ENCODE data around the gene CACNA2D2.

The CACNA2D2 gene

DNA sequence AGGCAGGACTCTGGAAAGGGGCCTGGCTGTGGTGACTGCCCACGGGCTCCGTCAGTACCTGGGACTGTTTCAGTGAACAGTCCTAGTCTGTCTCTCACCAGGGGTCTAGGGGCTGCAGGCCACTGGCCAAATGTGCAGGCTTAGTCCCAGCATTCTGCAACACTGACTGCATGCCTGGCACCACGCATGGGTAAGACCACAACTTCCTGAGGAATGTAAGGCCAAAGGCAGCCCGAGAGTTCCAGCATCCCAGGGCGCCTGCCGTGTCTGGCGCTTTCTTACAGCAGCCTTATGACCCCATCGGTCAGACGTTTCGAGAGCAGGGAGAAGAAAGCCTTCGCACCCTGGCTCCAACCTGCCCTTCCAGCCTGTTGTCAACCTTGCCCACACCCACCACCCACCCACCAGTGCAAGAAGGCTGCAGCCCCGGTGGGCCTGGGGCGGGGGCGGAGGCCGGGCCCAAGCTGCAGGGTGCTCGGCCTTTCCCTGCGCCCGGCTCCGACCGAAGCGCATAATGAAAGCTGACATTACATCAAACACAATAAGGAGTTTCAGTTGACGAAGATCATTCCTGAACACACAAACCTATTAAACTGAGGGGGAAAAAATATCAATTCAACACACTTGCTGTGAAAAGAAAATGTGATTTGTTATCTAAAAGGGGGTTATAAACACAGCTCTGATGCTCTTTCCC, 114.6 kb downstream of the CACNA2D2 start:
- no peak for DNase-seq

DNA sequence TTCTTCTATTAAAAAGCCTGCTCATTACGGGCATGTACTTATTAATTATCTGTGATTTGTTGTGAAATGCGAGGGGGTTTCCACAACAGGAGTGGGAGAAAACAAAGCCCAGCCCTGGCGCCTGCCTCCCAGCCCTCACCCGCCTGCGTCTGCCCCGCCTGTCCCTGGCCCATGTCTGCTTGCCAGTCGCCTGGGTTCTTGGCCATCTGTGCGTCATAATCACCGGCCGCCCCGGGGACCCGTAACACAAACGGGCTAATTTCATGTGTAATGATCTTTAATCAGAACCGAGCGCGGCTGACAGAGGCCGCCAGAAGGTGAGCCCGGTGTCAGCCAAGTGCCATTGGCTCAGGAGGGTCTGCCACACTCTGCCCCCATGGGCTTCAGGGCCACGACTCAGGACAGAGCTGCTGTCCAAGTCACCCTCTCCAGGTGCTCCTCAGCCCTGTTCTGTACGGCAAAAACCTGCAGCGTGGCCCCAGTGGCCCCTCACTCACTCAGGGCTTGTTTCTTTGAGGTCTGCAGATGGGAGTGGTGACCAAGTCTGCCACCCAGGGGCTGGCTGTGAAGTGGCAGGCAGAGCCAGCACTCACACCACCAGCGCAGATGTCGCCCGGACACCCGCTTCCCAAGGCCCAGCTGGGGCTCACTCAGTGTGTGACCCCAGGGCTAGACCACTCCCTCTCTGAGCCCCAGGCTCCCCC, 115.3 kb downstream of the CACNA2D2 start:
- DNase-seq: no peak

DNA sequence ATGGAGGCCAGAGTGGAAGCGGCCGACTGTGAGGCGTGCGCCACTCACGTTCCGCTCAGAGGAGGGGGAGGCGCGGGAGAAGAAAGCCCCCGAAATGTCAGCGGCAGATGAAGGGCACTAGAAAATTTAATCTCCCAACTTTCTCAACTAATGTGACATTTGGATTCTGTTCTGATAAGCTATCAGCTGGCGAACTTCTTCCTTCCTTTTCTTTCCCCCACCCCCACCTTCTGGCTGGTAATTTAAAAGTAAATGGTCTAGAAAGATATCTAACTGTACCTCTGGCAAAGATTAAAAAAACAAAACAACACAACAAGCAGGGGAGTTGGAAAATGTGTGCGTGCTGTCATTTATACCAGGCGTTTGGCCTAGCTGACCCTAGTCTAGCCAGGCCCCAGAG, 117.7 kb downstream of the CACNA2D2 start:
- no peak for DNase-seq

DNA sequence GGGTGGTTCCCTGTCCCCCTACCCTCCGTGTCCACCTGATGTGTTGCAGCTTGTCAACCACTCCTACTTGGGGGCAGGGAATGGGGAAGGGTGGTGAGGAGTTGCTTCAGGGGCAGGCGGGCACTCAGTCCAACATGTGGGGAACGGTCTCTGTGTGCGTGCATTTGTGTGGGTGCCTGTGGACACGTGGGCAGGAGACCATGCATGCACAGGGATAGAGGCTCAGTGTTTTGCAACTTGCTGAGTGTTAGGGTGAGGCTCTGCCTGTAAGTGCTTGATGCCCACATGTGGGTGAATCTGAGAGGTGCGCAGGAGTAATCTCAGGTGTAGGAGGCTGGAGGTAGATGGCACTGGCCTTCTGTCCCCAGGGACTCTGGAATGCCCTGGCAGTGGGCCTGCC, 119.7 kb downstream of the CACNA2D2 start:
- no peak for DNase-seq

DNA sequence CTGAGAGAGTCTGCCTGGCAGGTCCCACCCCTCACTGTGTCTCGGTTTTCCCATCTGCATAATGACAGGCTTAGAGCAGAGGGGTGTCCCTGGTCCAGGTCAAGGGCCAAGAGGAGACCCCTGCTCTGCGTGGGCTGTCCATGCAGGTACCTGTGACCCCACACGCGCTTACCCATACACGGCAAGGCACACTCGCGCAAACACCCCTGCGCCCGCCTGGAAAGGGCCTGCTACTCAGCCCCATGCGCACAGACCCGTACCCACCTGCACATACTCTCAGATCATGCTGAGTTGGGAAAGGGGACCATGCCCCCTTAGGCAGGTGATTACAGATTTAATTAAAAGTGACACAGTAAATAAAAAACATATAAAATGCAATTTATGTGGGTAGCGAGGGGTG, 120.7 kb downstream of the CACNA2D2 start:
- no peak for DNase-seq

DNA sequence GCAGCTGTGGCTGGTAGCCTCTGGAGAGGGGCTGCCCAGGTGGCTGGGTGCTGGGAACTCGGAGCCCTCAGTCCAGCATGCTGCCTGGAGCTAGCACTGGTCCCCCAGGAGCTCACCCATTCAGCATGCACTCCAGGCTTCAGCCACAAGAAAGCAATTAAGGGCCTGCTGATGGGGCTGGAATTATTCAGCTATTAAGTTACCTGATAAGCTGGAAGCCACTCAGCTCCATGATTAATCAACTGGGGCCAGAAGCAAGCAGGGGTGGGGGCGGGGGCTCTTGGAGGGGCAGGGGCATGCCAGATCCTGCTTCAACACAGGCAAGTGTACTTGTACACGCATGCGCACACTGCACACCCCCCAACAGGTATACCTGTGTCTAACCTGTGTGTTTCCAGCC, 122.1 kb downstream of the CACNA2D2 start:
- DNase-seq: no peak

DNA sequence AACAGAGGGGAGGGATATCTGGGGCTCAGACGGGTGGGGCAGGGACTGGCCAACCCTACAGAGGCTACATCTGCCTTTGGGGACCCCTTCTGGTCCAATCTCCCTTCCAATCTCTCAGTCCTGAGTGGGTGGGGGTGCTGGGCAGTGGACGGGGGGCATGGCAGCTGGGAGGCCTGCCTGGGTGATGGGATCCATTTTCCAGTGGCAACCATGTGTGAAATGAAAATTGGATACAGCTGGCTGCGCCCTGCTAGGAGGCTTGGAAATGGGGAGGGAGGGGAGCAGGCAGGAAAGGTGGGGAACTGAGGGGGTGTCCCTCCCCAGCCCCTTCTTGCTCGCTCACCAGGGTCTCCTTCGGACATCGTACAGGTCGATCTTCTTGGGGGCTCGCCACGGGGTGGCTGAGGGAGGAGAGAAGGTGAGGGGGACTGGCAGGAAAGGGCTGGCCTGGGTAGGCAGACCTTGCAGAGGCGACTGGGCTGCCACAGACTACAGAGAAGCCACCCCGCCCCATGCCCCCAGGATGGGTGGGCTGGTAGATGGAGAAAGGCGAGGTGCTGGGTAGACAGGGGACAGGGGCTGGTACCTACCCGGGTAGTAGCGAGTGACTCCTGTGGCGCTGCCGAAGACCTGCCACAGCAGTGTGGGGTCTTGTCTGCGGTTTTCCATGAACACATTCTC, 122.9 kb downstream of the CACNA2D2 start:
- no peak for DNase-seq

DNA sequence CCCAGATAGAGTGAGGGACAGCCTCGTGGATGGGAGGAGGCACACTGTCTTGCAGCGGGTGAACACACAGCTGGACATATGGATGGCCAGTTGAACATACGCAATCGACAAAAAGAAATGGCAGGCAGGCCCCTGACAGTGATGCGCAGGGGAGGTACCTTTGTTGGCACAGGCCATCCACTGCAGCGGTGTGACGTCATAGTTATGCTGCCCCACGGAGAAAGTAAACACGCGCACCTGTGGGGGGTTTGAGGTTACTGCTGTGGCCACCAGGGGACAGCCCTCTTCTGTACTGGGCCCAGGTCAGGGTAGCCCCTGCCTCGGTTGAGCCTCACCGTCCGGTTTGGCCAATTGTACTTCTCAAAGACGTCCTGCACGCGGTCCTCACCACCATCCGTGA, 124.7 kb downstream of the CACNA2D2 start:
- no peak for DNase-seq

DNA sequence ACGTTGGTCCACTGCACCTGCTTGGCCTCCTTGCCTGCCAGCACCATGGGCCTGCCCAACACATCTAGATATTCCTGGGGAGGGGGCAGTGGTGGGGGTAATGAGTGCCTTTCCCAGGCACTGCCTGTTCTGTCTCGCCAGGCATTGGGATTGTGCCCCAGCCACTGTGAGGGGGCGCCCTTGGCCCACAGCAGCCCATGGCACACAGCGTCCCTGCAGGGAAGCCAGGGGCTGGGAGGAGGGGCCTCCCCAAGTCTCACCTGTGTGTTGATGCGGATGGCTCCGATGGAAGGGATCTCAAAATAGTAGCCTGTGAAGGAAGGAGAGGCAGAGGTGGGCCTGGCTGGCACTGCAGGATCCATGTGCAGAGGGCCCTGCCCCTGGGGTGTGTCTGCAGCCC, 125.4 kb downstream of the CACNA2D2 start:
- no peak for DNase-seq

DNA sequence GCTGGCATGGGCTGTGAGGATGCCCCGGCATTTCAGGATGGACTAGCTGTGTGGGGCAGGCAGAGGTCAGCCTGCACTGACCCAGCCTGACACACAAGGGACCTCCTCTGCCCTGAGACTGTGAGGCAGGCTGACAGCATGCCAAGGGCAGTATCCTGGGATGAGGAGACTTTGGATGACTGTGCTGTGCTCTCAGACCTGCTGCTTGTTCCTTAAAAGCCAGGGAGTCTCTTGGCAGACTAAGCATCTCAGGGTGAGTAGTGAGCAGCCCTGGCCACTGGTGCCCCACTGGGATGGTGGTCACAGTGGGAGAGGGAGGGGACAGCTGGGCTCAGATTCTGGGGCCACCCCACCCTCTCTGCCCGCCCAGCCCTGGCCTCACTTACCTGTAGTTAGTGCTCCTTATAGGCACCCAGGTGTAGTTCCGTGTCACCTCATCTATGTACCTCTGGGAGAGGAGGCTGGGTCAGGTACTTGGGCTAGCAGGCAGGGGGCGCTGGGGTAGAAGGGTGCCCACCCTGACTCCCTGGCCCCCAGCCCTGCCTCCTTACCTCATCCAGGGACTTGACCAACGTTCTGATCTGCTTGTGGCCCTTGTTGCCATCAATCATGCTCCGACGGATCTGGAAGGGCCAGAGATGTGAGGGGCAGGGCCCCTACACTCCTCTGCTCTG, 128.0 kb downstream of the CACNA2D2 start:
- peak; percentile 2 for DNase-seq

DNA sequence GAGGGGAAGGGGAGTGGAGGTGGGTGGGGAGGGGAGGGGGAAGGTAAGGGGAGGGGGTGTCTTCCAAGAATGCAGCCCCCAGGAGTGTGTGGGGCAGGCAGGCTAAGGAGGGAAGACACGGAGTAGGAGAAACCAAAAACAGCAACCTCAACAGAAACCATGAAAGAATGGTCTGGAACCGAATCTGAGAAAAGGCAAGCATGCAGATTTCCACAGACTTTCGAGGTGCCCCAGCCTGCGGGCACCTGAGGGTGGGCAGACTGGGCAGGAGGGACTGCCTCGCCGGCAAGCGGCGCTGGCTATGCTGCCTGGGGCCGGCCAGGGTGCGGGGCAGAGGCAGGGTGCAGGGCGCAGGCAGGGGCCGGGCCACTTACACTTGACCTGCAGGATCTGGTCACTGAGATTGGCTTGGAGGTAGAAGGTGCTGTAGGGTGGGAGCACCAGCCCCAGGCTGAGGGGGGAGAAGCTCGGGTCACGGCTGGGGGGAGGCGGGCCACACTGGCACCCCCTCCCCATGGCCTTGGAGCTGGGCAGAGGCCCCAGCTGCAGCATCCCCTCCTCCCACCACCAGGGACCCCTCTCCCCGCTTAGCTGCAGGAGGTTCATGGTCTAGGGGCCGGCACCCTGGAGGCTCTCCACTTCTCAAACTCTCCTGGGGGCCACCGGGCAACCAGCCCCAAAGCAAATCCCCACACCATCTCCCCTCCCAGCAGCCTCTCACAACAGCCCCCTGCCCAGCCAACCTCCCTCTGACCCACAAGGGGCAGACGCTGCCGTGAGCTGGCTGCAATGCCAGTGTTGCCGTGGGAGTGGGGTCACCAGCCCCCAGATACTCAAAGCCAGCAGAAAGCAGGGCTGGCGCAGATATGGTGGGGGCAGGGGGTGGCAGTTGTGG, 128.8 kb downstream of the CACNA2D2 start:
- no peak for DNase-seq

DNA sequence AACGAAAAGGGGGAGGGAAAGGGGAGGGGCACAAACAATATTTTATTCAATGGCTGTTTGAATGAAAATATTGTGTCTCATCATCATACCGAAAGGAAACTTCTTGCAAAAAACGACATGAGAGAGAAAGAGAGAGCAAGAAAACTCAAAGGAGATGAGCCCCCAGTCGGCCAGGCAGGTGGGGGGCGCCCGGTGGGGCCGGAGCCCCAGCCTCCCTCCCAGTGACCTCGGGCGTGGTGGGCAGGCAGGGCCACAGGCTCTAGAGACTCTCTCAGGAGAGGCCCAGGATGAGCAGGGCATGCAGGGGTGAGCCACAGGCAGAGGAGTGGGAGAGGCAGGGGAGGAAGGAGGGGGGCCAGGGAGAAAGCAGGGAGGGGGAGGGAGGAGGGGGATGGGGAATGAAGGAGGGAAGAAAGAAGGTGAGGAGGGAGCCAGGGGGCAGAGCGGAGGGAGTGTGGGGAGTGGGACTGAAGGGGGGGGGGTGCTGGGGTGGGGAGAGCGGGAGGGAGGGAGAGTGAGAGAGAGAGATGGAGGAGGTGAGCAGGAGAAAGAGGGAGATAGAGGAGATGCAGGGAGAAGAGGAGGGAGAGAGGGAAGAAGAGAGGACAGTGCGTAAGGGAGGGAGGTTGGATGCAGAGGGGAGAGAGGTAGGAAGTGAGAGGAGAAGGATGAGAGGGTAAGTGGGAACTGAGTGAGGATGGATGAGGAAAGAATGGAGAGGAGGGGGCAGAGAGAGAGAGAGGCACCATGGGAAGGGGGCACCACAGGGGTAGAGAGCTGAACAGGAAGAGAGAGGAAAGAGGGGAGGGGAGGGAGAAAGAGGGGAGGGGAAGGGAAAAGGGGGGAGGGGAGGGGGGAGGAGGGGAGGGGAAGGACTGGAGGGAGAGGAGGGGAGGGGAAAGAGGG, 130.0 kb downstream of the CACNA2D2 start:
- no peak for DNase-seq

DNA sequence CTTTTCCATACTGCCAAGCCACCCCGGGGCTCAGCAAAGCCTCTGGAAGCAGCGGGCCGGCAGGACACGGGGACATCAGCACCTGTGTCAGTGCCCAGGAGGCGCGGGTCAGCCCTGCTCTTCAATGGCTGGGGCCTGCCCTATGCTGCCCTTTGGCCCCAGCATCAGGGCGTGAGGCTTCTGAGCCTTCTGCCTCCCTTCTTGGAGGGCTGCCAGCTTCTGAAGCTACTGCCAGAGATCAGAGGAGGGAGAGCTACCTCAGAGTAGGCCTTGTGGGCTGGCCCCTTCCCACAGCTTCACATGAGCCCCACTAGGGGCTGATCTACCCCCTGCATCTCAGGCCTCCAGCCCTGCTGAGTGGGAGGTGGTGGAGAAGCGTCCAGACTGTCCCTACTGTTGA, 131.1 kb downstream of the CACNA2D2 start:
- DNase-seq: no peak

DNA sequence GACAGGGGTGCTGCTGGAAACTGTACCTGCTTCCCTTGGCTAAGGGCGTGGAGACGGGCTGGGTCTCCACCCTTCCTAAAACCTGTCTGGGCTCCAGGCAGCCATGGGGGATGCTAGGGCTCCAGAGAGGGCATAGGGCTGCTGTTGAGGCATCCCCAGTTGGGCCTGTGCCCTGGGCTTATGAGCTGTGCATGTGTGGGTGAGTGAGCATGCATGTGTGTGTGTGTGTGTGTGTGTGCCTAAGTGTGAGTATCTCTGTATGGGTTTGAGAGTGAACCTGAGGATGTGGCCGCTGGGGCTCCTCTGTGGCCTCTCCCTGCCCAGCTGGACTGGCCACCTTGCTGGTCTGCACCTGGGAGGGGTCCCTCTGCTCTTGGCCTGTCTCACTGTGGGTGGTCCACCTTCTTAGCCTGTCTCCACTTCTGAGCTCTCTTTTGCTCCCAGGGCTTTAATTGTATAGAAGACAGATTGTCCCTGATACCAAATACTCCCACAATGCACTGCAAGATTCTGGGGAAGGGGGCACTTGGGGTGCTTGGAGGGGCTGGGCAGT, 132.2 kb downstream of the CACNA2D2 start:
- no peak for DNase-seq

DNA sequence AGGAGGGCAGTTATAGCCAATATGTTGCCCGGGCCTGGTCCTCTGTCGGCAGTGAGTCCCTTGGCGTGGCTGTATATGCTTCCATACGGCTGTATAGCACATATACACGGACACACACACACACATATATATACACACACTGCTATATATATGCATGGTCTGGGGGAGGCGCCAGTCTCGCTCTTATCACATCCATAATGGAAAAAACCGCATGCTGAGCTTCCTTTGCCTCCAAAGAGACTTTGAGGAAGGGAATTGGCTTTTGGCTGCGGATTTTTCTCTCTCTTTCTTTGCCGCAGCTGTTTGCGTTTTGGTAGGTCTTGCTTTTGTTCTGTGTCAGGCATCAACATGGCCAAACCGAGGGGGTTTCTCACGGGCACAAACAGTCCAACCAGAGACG, 132.8 kb downstream of the CACNA2D2 start:
- no peak for DNase-seq

DNA sequence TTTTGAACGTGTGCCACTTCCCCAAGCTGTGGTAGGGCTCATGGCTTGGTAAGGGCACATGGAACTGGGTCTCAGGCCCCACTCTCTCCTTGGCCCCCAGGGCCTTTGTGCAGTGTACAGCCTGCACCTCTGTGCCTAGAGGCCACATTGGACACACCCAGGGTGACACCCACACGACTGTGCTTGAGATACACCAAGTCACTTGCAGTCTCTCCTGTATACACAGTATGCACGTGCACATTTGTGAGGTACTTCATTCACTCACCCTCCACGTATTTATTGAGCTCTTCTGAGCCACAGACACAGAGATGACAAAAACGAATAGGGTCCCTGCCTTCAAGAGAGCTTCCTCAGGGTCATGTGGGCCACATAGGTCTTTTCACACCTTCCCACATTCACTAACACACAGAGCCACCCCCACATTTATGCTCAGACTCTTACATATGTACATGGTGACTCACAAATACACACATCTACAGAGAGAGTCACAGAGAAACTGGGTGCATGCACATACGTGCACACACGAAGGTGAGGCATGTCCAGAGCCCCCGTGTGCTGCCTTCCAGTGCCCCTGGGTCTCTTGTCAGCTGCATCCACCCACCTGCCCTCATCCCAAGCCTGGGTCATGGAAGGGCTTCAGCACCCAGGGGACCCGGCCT, 134.3 kb downstream of the CACNA2D2 start:
- no peak for DNase-seq

DNA sequence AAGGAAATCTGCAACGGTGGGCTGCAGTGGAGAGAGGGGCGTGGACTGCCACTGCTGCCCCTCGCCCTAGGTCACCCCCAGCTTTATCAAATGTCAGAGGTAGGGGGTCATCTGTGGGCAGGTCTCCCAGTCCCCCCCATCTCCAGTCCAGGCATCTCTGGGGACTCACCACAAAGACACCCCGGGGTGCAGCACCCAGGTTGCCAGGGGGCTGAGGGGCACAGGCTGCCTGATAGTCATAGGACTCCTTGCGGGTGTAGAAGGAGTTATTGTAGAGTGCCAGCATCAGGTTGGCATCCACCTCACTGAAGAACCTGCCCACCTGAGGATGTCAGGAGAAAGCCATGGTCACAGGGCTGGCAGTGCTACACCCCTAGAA, 137.6 kb downstream of the CACNA2D2 start:
- no peak for DNase-seq

DNA sequence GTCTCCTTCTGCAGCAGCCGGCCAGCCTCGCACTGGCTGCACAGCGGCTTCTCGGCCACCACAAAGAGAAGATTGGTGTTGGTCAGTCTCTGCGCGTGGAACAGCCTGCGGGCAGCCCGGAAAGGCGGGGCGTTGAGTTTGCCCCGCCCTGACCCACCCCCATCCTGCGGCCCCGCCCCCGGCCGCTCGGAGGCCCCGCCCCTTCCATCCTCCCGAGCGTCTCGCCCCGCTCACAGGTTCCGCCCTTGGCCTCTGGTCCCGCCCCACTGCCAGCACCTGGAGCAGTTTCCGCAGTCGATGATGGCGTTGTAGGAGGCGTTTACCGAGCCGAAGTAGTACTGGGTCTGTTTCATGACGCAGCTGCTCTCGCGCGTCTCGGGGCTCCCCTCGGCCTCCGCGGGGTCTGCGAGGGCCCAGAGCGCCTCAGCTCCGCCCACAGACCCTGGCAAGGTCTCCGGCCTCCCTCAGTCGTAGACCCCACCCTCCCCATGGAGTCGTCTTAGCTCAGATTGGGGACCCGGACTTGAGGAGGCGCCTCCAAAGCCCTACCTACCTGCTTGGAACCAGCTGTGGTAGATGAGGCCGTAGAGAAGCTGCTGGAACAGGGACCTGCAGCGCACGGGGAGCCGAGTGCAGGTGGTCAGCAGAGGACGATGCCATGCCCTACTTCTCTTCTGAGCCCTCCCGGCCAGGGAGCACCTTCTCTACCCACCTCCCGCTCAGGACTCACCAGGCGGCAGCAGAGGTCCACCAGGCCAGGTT, 138.2 kb downstream of the CACNA2D2 start:
- DNase-seq: peak; percentile 47

DNA sequence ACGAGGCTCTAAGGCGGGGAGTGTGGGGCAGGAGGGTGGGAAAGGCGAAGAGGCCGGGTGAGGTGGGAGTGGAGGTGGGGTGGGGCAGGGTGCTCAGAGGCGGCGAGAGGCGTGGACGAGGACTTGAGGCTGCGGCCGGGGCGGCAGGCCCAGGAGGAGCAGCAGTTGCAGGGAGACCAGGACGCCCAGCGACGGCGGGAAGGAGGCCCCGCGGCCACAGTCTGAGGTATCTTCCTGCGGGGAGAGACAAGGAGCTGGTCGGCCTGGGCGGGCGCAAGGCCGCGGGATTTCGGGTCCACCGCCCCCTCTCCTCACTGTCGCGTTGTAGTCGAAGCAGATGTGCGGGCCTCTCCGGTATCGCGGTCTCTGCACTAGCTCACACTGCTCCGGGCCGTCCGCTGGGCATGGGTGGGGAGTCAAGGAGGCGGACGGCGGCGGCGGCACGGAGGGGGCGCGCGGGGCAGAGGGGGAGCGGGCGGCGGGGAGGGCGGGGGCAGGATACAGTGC, 138.8 kb downstream of the CACNA2D2 start:
- DNase-seq: no peak

DNA sequence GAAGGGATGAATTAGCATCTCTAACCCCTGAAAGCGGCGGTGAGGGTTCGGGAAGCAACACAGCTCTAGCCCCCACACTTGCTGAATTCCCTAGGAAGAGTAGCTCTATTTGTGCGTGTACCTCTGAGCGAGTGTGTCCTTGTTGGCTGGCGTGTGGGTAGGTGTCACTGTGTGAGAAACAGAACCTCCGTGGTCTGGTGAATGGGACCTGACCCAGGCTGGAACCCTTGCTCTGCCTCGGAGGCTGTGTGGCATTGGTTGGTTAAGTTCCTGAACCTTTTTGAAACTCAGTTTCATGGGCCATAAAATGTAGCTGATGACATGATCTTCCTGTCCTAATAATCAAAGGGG, 143.7 kb downstream of the CACNA2D2 start:
- no peak for DNase-seq

Measured in NCI-H748 treated with DMSO at 0.1 percent for 48 hours (cell line).